Stomach (tissue), 9 donors: ENCODE data around the gene NEMP2. TPM values are rescaled to one million over a fixed set of nuclear protein-coding genes. Genes with fewer than 3 reads are reported as not detected.

Source experiments
- DNase-seq, 2 donors: peaks; one replicate each; pipeline versions ENCODE4 v3.0.0 to v3.0.0-alpha.2; 2013 to 2019
- H3K27ac ChIP-seq, 5 donors: fragments of 200-600 bp in 4 of 5; sonication (generic) in 4 of 5; one replicate each; pipeline ENCODE4 v1.5.1; 2013 to 2019; ENCODE audit warnings: mild to moderate bottlenecking in 1 of 5, moderate library complexity in 1 of 5
- H3K27me3 ChIP-seq, 3 donors: fragments of 200-600 bp; sonication (generic); one replicate each; pipeline ENCODE4 v1.5.1; 2017 to 2019; ENCODE audit warnings: mixed run types in 1 of 3
- H3K36me3 ChIP-seq, 4 donors: fragments of 200-600 bp; sonication (generic); 1 replicate in 3 of 4; 2 replicates in 1 of 4; pipeline ENCODE4 v1.5.1; 2016 to 2019
- H3K4me1 ChIP-seq, 4 donors: fragments of 200-600 bp; sonication (generic); one replicate each; pipeline ENCODE4 v1.5.1; 2016 to 2019
- H3K4me3 ChIP-seq, 4 donors: fragments of 200-600 bp; sonication (generic) in 3 of 4; one replicate each; pipeline ENCODE4 v1.5.1; 2016 to 2019; ENCODE audit warnings: mild to moderate bottlenecking in 1 of 4
- H3K9me3 ChIP-seq, 4 donors: fragments of 200-600 bp; sonication (generic); one replicate each; pipeline ENCODE4 v1.5.1; 2016 to 2019
- CTCF ChIP-seq, 7 experiments: fragments of 450-650 bp in 4 of 7; fragments of 200-600 bp in 3 of 7; sonication (generic) in 3 of 7; IDR thresholded peaks; one replicate each; pipeline ENCODE4 v1.5.1; 2016 to 2019; ENCODE audit warnings: antibody characterized with exemption in 7 of 7, control low read depth in 2 of 7, mild to moderate bottlenecking in 1 of 7
- EP300 ChIP-seq: sonication (generic); formaldehyde crosslinking; IDR thresholded peaks from one replicate; pipeline ENCODE4 v1.6.1; 2017; ENCODE audit warnings: antibody characterized with exemption
- POLR2A ChIP-seq, 4 donors: fragments of 450-650 bp; IDR thresholded peaks; one replicate each; pipeline ENCODE4 v1.6.1; 2016; ENCODE audit warnings: antibody characterized with exemption in 4 of 4, control low read depth in 2 of 4, mild to moderate bottlenecking in 1 of 4, moderate library complexity in 1 of 4
- POLR2AphosphoS5 ChIP-seq, 3 donors: sonication (generic); formaldehyde crosslinking; IDR thresholded peaks; one replicate each; pipeline ENCODE4 v1.6.1; 2016; ENCODE audit warnings: antibody characterized with exemption in 3 of 3
- WGBS, 5 donors: extraction: QIAGEN DNeasy Blood & Tissue Kit in 3 of 5; methylation state at CpG; one replicate each; pipeline versions ENCODE4 v1.1.5 to v1.1.7; 2013 to 2018; 5-methylcytosine and 5-hydroxymethylcytosine counted together
- intact Hi-C: fragments of 100-400 bp; cut with DNase I; formaldehyde crosslinking; loops from one replicate; pipeline ENCODE4 v1.15.1; 2023; ENCODE audit warnings: low total_unique reads
- polyA plus RNA-seq, 3 donors: library from polyadenylated mRNA; stranded (reverse); fragments of 200-250 nt; gene quantifications; one replicate each; pipeline ENCODE4 v1.2.3, GENCODE V29; 2013
- total RNA-seq, 5 donors: library from RNA; depleted of rRNA; stranded (reverse); fragments of >200 nt; gene quantifications; one replicate each; pipeline versions ENCODE4 v1.1.0 to v1.2.3, GENCODE V29; 2014 to 2016
- donor health status: healthy with polysubstance abuse.
- donor health status: Bipolar disorder and iron deficiency.
- donor health status: healthy.

NEMP2 gene
- total and polyA plus RNA-seq, 8 donors = 0.60 to 18.7 (median 1.6) TPM; not detected in 2

- H3K27me3 ChIP-seq = no peaks in the 10 kb centered on the region
- 2 to 6% (median 4%) methylated on average over 7 of the region's 7 CpGs for WGBS, 5 donors
- H3K4me3 ChIP-seq = peak overlapping the region; percentile 66 to 90 (median 72)
- H3K27ac ChIP-seq = peak overlapping the region; percentile 94 to 98 (median 96)
- TF ChIP-seq POLR2AphosphoS5 (IDR thresholded peaks at IDR 0.05) (no peak), CTCF (IDR thresholded peaks at IDR 0.05) (no peak)
- H3K4me1 ChIP-seq = peaks cover 10 to 30% (median 23%) of the 10 kb centered on the region in 4 donors
- intact Hi-C loops = loop anchor here (10.0 kb wide), 1 partner anchor 120 kb away; no protein-coding TSS in a partner anchor
- peaks cover 0 to 31% (median 11%) of the 10 kb centered on the region in 4 donors for H3K9me3 ChIP-seq
- DNase-seq = no peak
- H3K36me3 ChIP-seq = no peaks in the 10 kb centered on the region
These were observed 558 bp upstream of the NEMP2 start for GRCh38 chr2:190535121-190535439.

GRCh38 chr2:190533968-190534309 lies 583 bp downstream of the NEMP2 start:
- peak in 1 of 2 donors; percentile 78 for DNase-seq
- Histone ChIP-seq H3K27ac (peak overlapping the region; percentile 94 to 98 (median 96)), H3K4me3 (peak overlapping the region; percentile 66 to 90 (median 72)), H3K36me3 (no peaks in the 10 kb centered on the region), H3K27me3 (no peaks in the 10 kb centered on the region), H3K9me3 (peaks cover 0 to 20% (median 3%) of the 10 kb centered on the region in 4 donors), H3K4me1 (peaks cover 10 to 40% (median 30%) of the 10 kb centered on the region in 4 donors)
- 1 to 6% (median 2%) methylated on average over 13 of the region's 13 CpGs for WGBS, 5 donors
- TF ChIP-seq EP300 = no peak
- peak in 1 of 3 donors; percentile 12 for TF ChIP-seq POLR2AphosphoS5 (IDR thresholded peaks at IDR 0.05)
- intact Hi-C loops = loop anchor here (10.0 kb wide), 1 partner anchor 121 kb away; no protein-coding TSS in a partner anchor

GRCh38 chr2:190533175-190533967 lies 1.2 kb downstream of the NEMP2 start:
- H3K27me3 ChIP-seq = no peaks in the 10 kb centered on the region
- TF ChIP-seq EP300 = no peak
- no peak for TF ChIP-seq CTCF (IDR thresholded peaks at IDR 0.05)
- no peak for TF ChIP-seq POLR2A (IDR thresholded peaks at IDR 0.05)
- no peak for TF ChIP-seq POLR2AphosphoS5 (IDR thresholded peaks at IDR 0.05)
- peak overlapping the region; percentile 66 to 90 (median 72) for H3K4me3 ChIP-seq
- intact Hi-C loops = loop anchor here (10.0 kb wide), 1 partner anchor 121 kb away; no protein-coding TSS in a partner anchor
- no peaks in the 10 kb centered on the region for H3K36me3 ChIP-seq
- peak overlapping the region; percentile 94 to 98 (median 96) for H3K27ac ChIP-seq
- 39 to 58% (median 55%) methylated on average over 10 of the region's 10 CpGs for WGBS, 5 donors
- peaks cover 0 to 14% (median 0%) of the 10 kb centered on the region in 4 donors for H3K9me3 ChIP-seq
- DNase-seq = no peak
- H3K4me1 ChIP-seq = peaks cover 12 to 46% (median 34%) of the 10 kb centered on the region in 4 donors

DNA sequence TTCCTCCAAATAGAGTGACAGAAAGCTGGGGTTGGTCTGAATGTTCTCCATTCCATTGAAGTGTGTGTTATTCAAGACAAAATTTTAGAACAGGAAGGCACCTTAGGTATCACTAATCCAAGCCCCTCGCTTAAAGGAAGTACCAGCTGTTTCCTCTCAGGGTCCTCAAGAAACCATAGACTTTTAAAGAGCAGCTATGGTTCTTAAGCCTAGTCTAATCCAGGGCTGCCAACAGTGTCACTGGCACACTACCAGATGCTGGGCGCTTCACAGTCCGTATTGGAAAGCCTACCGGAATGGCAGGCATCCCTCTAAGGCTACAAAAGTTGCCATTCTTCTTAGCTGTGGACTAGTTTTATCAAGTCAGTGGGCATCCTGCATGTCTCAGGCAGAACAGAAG lies 1.9 kb downstream of the NEMP2 start:
- DNase-seq = peak in 1 of 2 donors; percentile 25
- H3K4me1 ChIP-seq = peaks cover 16 to 51% (median 38%) of the 10 kb centered on the region in 4 donors
- no peaks in the 10 kb centered on the region for H3K27me3 ChIP-seq
- intact Hi-C loops = loop anchor here (10.0 kb wide), 1 partner anchor 122 kb away; no protein-coding TSS in a partner anchor
- 61 to 82% (median 79%) methylated on average over 4 of the region's 4 CpGs for WGBS, 5 donors
- no peak for TF ChIP-seq POLR2AphosphoS5 (IDR thresholded peaks at IDR 0.05)
- no peak for TF ChIP-seq CTCF (IDR thresholded peaks at IDR 0.05)
- no peak for TF ChIP-seq EP300
- TF ChIP-seq POLR2A (IDR thresholded peaks at IDR 0.05) = no peak
- peaks cover 0 to 6% (median 0%) of the 10 kb centered on the region in 4 donors for H3K9me3 ChIP-seq
- no peak overlapping the region for H3K4me3 ChIP-seq
- no peaks in the 10 kb centered on the region for H3K36me3 ChIP-seq
- H3K27ac ChIP-seq = no peak overlapping the region
